CD14-positive monocyte (primary cell): ENCODE measurements around the gene ELMO1. TPM values are rescaled to one million over a fixed set of nuclear protein-coding genes. Genes with fewer than 3 reads are reported as not detected.

Source experiments
- DNase-seq, 3 donors: peaks; one replicate each; pipeline ENCODE4 v3.0.0-alpha.2; 2011 to 2022
- H2AFZ ChIP-seq: 2 replicates; pipeline ENCODE4 v1.6.0; 2012; ENCODE audit warnings: mild to moderate bottlenecking, low read depth, low read length, inconsistent platforms; ENCODE audit not compliant: insufficient read depth, poor library complexity, severe bottlenecking
- H3K27ac ChIP-seq, 2 donors: 1 replicate in 1 of 2; 2 replicates in 1 of 2; pipeline ENCODE4 v1.5.1; 2012 to 2013; ENCODE audit warnings: low read length in 2 of 2, control low read depth in 1 of 2, inconsistent platforms in 1 of 2, low read depth in 1 of 2, mild to moderate bottlenecking in 1 of 2
- H3K27me3 ChIP-seq, 2 donors: one replicate each; pipeline versions ENCODE4 v1.6.0 to v1.6.1; 2011 to 2013; ENCODE audit warnings: low read length in 2 of 2; ENCODE audit not compliant: control insufficient read depth in 2 of 2, insufficient read depth in 2 of 2
- H3K36me3 ChIP-seq, 2 donors: replicated peaks in 1 of 2; 1 replicate in 1 of 2; 2 replicates in 1 of 2; pipeline versions ENCODE4 v1.5.1 to v1.6.1; 2012 to 2013; ENCODE audit warnings: low read length in 2 of 2, control low read depth in 1 of 2, inconsistent platforms in 1 of 2, mild to moderate bottlenecking in 1 of 2; ENCODE audit not compliant: insufficient read depth in 2 of 2, control insufficient read depth in 1 of 2
- H3K4me1 ChIP-seq, 2 donors: 1 replicate in 1 of 2; 2 replicates in 1 of 2; pipeline versions ENCODE4 v1.5.1 to v1.6.1; 2012 to 2013; ENCODE audit warnings: low read length in 2 of 2, control low read depth in 1 of 2, inconsistent platforms in 1 of 2, mild to moderate bottlenecking in 1 of 2, moderate library complexity in 1 of 2; ENCODE audit not compliant: insufficient read depth in 2 of 2, control insufficient read depth in 1 of 2
- H3K4me2 ChIP-seq: replicated peaks from 2 replicates; pipeline ENCODE3; 2012; ENCODE audit warnings: low read length, moderate library complexity, mild to moderate bottlenecking; ENCODE audit not compliant: poor library complexity, severe bottlenecking; ENCODE audit errors: extremely low read depth
- H3K4me3 ChIP-seq, 3 experiments: fragments of 200-600 bp in 1 of 3; sonication (generic) in 1 of 3; replicated peaks in 1 of 3; 1 replicate in 2 of 3; 2 replicates in 1 of 3; pipeline ENCODE4 v1.5.1; 2011 to 2013; ENCODE audit warnings: low read length in 3 of 3, mild to moderate bottlenecking in 3 of 3, control low read depth in 2 of 3, low read depth in 2 of 3, inconsistent platforms in 1 of 3, moderate library complexity in 1 of 3
- H3K79me2 ChIP-seq: 2 replicates; pipeline ENCODE4 v1.6.0; 2012; ENCODE audit warnings: mild to moderate bottlenecking, control low read depth, inconsistent platforms, low read length, moderate library complexity; ENCODE audit not compliant: insufficient read depth
- H3K9ac ChIP-seq: 2 replicates; pipeline ENCODE4 v1.6.0; 2017; ENCODE audit warnings: low read length, mild to moderate bottlenecking; ENCODE audit not compliant: insufficient read depth, poor library complexity, severe bottlenecking
- H3K9me3 ChIP-seq, 2 donors: replicated peaks in 1 of 2; 1 replicate in 1 of 2; 2 replicates in 1 of 2; pipeline versions ENCODE4 v1.5.1 to v1.6.1; 2012 to 2013; ENCODE audit warnings: low read length in 2 of 2, control low read depth in 1 of 2; ENCODE audit not compliant: control insufficient read depth in 1 of 2, insufficient read depth in 1 of 2
- H4K20me1 ChIP-seq: 2 replicates; pipeline ENCODE4 v1.6.0; 2012; ENCODE audit warnings: mild to moderate bottlenecking, low read length, control low read depth, moderate library complexity; ENCODE audit not compliant: insufficient read depth
- H3K27ac Mint-ChIP-seq, 7 donors: one replicate each; pipeline ENCODE4 v1.8.0; 2020; ENCODE audit warnings: mild to moderate bottlenecking in 7 of 7, mixed read lengths in 7 of 7, moderate library complexity in 6 of 7, inconsistent platforms in 2 of 7
- H3K27me3 Mint-ChIP-seq, 3 donors: one replicate each; pipeline ENCODE4 v1.8.0; 2021 to 2022; ENCODE audit warnings: low read depth in 3 of 3, mild to moderate bottlenecking in 3 of 3, mixed read lengths in 3 of 3, moderate library complexity in 3 of 3, inconsistent platforms in 1 of 3
- H3K36me3 Mint-ChIP-seq, 2 donors: one replicate each; pipeline ENCODE4 v1.8.0; 2020; ENCODE audit warnings: mixed read lengths in 2 of 2, inconsistent platforms in 1 of 2, mild to moderate bottlenecking in 1 of 2
- H3K4me1 Mint-ChIP-seq: one replicate; pipeline ENCODE4 v1.8.0; 2020; ENCODE audit warnings: mild to moderate bottlenecking, mixed read lengths
- H3K4me3 Mint-ChIP-seq, 2 donors: one replicate each; pipeline ENCODE4 v1.8.0; 2020; ENCODE audit warnings: mild to moderate bottlenecking in 2 of 2, mixed read lengths in 2 of 2, moderate library complexity in 1 of 2
- H3K9me3 Mint-ChIP-seq, 7 donors: one replicate each; pipeline ENCODE4 v1.8.0; 2020 to 2022; ENCODE audit warnings: mixed read lengths in 7 of 7, mild to moderate bottlenecking in 6 of 7, moderate library complexity in 6 of 7, inconsistent platforms in 2 of 7
- CTCF ChIP-seq: fragments of 200-600 bp; IDR thresholded peaks from one replicate; pipeline ENCODE4 v1.8.0; 2022; ENCODE audit warnings: antibody characterized with exemption, mild to moderate bottlenecking
- WGBS: methylation state at CpG from one replicate; pipeline ENCODE4 v1.1.5; 2013; ENCODE audit warnings: missing lambda C conversion rate; ENCODE audit not compliant: insufficient coverage; 5-methylcytosine and 5-hydroxymethylcytosine counted together
- intact Hi-C, 2 donors: fragments of 100-400 bp; cut with micrococcal nuclease; formaldehyde crosslinking; loops; one replicate each; pipeline versions ENCODE4 v1.15.0 to v1.15.1; 2023
- polyA plus RNA-seq, 3 donors: library from polyadenylated mRNA; depleted of rRNA in 1 of 3; unstranded in 2 of 3; stranded (reverse) in 1 of 3; fragments of 300-500 nt in 2 of 3; fragments of >200 nt in 1 of 3; fragmentation: Illumina TruSeq in 2 of 3; gene quantifications; 1 replicate in 2 of 3; 2 replicates in 1 of 3; pipeline ENCODE4 v1.2.3, GENCODE V29; 2012 to 2021

The ELMO1 gene
- polyA plus RNA-seq, 3 donors = 46.6 to 50.2 (median 46.7) TPM

- TF ChIP-seq CTCF = no peak
- H3K79me2 ChIP-seq = peaks cover 96% of the 10 kb centered on the region
- Mint-ChIP-seq H3K4me3 (no peak overlapping the region), H3K4me1 (peaks cover 27% of the 10 kb centered on the region), H3K27ac (no peak overlapping the region), H3K9me3 (peaks cover 0 to 2% (median 0%) of the 10 kb centered on the region in 7 donors), H3K27me3 (peaks cover 0 to 5% (median 2%) of the 10 kb centered on the region in 3 donors), H3K36me3 (peaks cover 20 to 33% of the 10 kb centered on the region in 2 donors)
- H3K9ac ChIP-seq = no peak overlapping the region
- no peak overlapping the region for H3K4me3 ChIP-seq
- no peak overlapping the region for H3K4me2 ChIP-seq
- peaks cover 20 to 60% of the 10 kb centered on the region in 2 donors for H3K4me1 ChIP-seq
- H3K27ac ChIP-seq = no peak overlapping the region
- no peaks in the 10 kb centered on the region for H3K27me3 ChIP-seq
- intact Hi-C loops = no loop called here
- H3K9me3 ChIP-seq = no peaks in the 10 kb centered on the region
- no peak for DNase-seq
- H4K20me1 ChIP-seq = peaks cover 78% of the 10 kb centered on the region
- H3K36me3 ChIP-seq = peaks cover 2 to 15% of the 10 kb centered on the region in 2 donors
- WGBS = 98% methylated on average over 5 of the region's 6 CpGs
- H2AFZ ChIP-seq = no peak overlapping the region
These were observed 30.3 kb downstream of the ELMO1 start for GRCh38 chr7:37418381-37418780.

- Mint-ChIP-seq H3K36me3 (peaks cover 26 to 39% of the 10 kb centered on the region in 2 donors), H3K27me3 (peaks cover 0 to 5% (median 2%) of the 10 kb centered on the region in 3 donors), H3K4me1 (peaks cover 30% of the 10 kb centered on the region), H3K4me3 (no peak overlapping the region), H3K27ac (peak overlapping the region in 1 of 7 donors; percentile 95), H3K9me3 (peaks cover 2 to 5% (median 3%) of the 10 kb centered on the region in 7 donors)
- 95% methylated on average over 4 of the region's 10 CpGs for WGBS
- no peaks in the 10 kb centered on the region for H3K27me3 ChIP-seq
- H3K9ac ChIP-seq = no peak overlapping the region
- H3K79me2 ChIP-seq = peaks cover 96% of the 10 kb centered on the region
- H3K9me3 ChIP-seq = peaks cover 0 to 3% of the 10 kb centered on the region in 2 donors
- peaks cover 72% of the 10 kb centered on the region for H4K20me1 ChIP-seq
- DNase-seq = no peak
- intact Hi-C loops = no loop called here
- H3K36me3 ChIP-seq = peaks cover 2 to 15% of the 10 kb centered on the region in 2 donors
- peak overlapping the region in 1 of 3 experiments; percentile 25 for H3K4me3 ChIP-seq
- H3K27ac ChIP-seq = peak overlapping the region in 1 of 2 donors; percentile 65
- H3K4me1 ChIP-seq = peaks cover 18 to 57% of the 10 kb centered on the region in 2 donors
- no peak for TF ChIP-seq CTCF
- no peak overlapping the region for H2AFZ ChIP-seq
- H3K4me2 ChIP-seq = peak overlapping the region; percentile 37
These were observed 31.6 kb downstream of the ELMO1 start for GRCh38 chr7:37417107-37417474.
